Activated T-helper 17 cell treated with anti-CD3 and anti-CD28 coated beads, Interleukin-2, amount 50 U/mL, for 72 hours (primary cell): ENCODE measurements around the gene PNKD. TPM values are rescaled to one million over a fixed set of nuclear protein-coding genes. Genes with fewer than 3 reads are reported as not detected.

ENCODE experiments used
- ATAC-seq: fragments of 150-1000 bp; cut with Tn5 transposase; replicated peaks from 2 replicates; pipeline ENCODE4 v1.10.0; 2021; ENCODE audit warnings: mild to moderate bottlenecking, moderate library complexity
- H3K27ac Mint-ChIP-seq: one replicate; pipeline ENCODE4 v1.8.0; 2022; ENCODE audit warnings: mixed read lengths
- H3K27me3 Mint-ChIP-seq: one replicate; pipeline ENCODE4 v1.8.0; 2022; ENCODE audit warnings: mixed read lengths
- H3K36me3 Mint-ChIP-seq: one replicate; pipeline ENCODE4 v1.8.0; 2022; ENCODE audit warnings: low read depth, mild to moderate bottlenecking, mixed read lengths
- H3K4me1 Mint-ChIP-seq: one replicate; pipeline ENCODE4 v1.8.0; 2022; ENCODE audit warnings: mixed read lengths
- H3K4me3 Mint-ChIP-seq: one replicate; pipeline ENCODE4 v1.8.0; 2022; ENCODE audit warnings: mild to moderate bottlenecking, mixed read lengths
- H3K9me3 Mint-ChIP-seq: one replicate; pipeline ENCODE4 v1.8.0; 2022; ENCODE audit warnings: mixed read lengths
- total RNA-seq, 2 donors: library from RNA; stranded (reverse); gene quantifications; one replicate each; pipeline ENCODE4 v1.2.3, GENCODE V29; 2022

The PNKD gene
- total RNA-seq, 2 donors from 2014 or later = 21.1 to 30.9 TPM

- no peak for ATAC-seq
- no peak overlapping the region for H3K27ac Mint-ChIP-seq
- no peaks in the 10 kb centered on the region for H3K9me3 Mint-ChIP-seq
- no peak overlapping the region for H3K4me3 Mint-ChIP-seq
- peaks cover 3% of the 10 kb centered on the region for H3K27me3 Mint-ChIP-seq
- peaks cover 3% of the 10 kb centered on the region for H3K4me1 Mint-ChIP-seq
- H3K36me3 Mint-ChIP-seq = no peaks in the 10 kb centered on the region
These were observed 114.7 kb downstream of the PNKD start for GRCh38 chr2:218384975-218385374.

- Mint-ChIP-seq H3K4me3 (no peak overlapping the region), H3K9me3 (no peaks in the 10 kb centered on the region)
These were observed 116.4 kb downstream of the PNKD start for GRCh38 chr2:218386505-218387368.

GRCh38 chr2:218387369-218388194 is 117.3 kb downstream of the PNKD start:
- no peak for ATAC-seq
- no peak overlapping the region for H3K27ac Mint-ChIP-seq
- H3K36me3 Mint-ChIP-seq = no peaks in the 10 kb centered on the region
- H3K27me3 Mint-ChIP-seq = peaks cover 3% of the 10 kb centered on the region
- H3K4me3 Mint-ChIP-seq = no peak overlapping the region
- H3K4me1 Mint-ChIP-seq = peaks cover 3% of the 10 kb centered on the region
- no peaks in the 10 kb centered on the region for H3K9me3 Mint-ChIP-seq

More at GRCh38 chr2:218386505-218387368, 116.4 kb downstream of the PNKD start:
- peaks cover 3% of the 10 kb centered on the region for H3K27me3 Mint-ChIP-seq
- ATAC-seq = no peak
- H3K36me3 Mint-ChIP-seq = no peaks in the 10 kb centered on the region
- no peak overlapping the region for H3K27ac Mint-ChIP-seq
- peaks cover 3% of the 10 kb centered on the region for H3K4me1 Mint-ChIP-seq

GRCh38 chr2:218389333-218390150 is 119.2 kb downstream of the PNKD start:
- no peak overlapping the region for H3K4me3 Mint-ChIP-seq
- no peaks in the 10 kb centered on the region for H3K9me3 Mint-ChIP-seq
- H3K27ac Mint-ChIP-seq = no peak overlapping the region
- peaks cover 3% of the 10 kb centered on the region for H3K27me3 Mint-ChIP-seq
- H3K4me1 Mint-ChIP-seq = peaks cover 3% of the 10 kb centered on the region
- H3K36me3 Mint-ChIP-seq = no peaks in the 10 kb centered on the region
- ATAC-seq = no peak

GRCh38 chr2:218391202-218391601 is 120.9 kb downstream of the PNKD start:
- H3K27me3 Mint-ChIP-seq = peaks cover 3% of the 10 kb centered on the region
- H3K9me3 Mint-ChIP-seq = no peaks in the 10 kb centered on the region
- no peak overlapping the region for H3K4me3 Mint-ChIP-seq
- ATAC-seq = no peak
- peaks cover 3% of the 10 kb centered on the region for H3K4me1 Mint-ChIP-seq
- H3K27ac Mint-ChIP-seq = no peak overlapping the region
- H3K36me3 Mint-ChIP-seq = peaks cover 2% of the 10 kb centered on the region

GRCh38 chr2:218392459-218392858 is 122.1 kb downstream of the PNKD start:
- Mint-ChIP-seq H3K27me3 (no peaks in the 10 kb centered on the region), H3K4me1 (no peaks in the 10 kb centered on the region), H3K4me3 (no peak overlapping the region), H3K36me3 (peaks cover 14% of the 10 kb centered on the region), H3K9me3 (no peaks in the 10 kb centered on the region), H3K27ac (no peak overlapping the region)
- ATAC-seq = no peak

- peaks cover 19% of the 10 kb centered on the region for H3K36me3 Mint-ChIP-seq
- H3K9me3 Mint-ChIP-seq = no peaks in the 10 kb centered on the region
- no peak overlapping the region for H3K27ac Mint-ChIP-seq
- H3K27me3 Mint-ChIP-seq = no peaks in the 10 kb centered on the region
- no peak overlapping the region for H3K4me3 Mint-ChIP-seq
- H3K4me1 Mint-ChIP-seq = no peaks in the 10 kb centered on the region
- ATAC-seq = no peak
These were observed 122.7 kb downstream of the PNKD start for GRCh38 chr2:218392891-218393462.

GRCh38 chr2:218393750-218394290 is 123.5 kb downstream of the PNKD start:
- Mint-ChIP-seq H3K4me1 (no peaks in the 10 kb centered on the region), H3K9me3 (no peaks in the 10 kb centered on the region), H3K27me3 (no peaks in the 10 kb centered on the region), H3K4me3 (no peak overlapping the region), H3K27ac (no peak overlapping the region), H3K36me3 (peaks cover 25% of the 10 kb centered on the region)
- ATAC-seq = no peak

- Mint-ChIP-seq H3K4me3 (peak overlapping the region; percentile 31), H3K27ac (no peak overlapping the region), H3K36me3 (peaks cover 30% of the 10 kb centered on the region), H3K9me3 (no peaks in the 10 kb centered on the region), H3K4me1 (no peaks in the 10 kb centered on the region), H3K27me3 (no peaks in the 10 kb centered on the region)
- ATAC-seq = no peak
These were observed 124.2 kb downstream of the PNKD start for GRCh38 chr2:218394298-218395089.

- H3K4me3 Mint-ChIP-seq = peak overlapping the region; percentile 31
- ATAC-seq = no peak
- H3K9me3 Mint-ChIP-seq = no peaks in the 10 kb centered on the region
- H3K4me1 Mint-ChIP-seq = no peaks in the 10 kb centered on the region
- H3K27ac Mint-ChIP-seq = no peak overlapping the region
- peaks cover 33% of the 10 kb centered on the region for H3K36me3 Mint-ChIP-seq
- H3K27me3 Mint-ChIP-seq = no peaks in the 10 kb centered on the region
These were observed 124.7 kb downstream of the PNKD start for GRCh38 chr2:218395090-218395444.

- peaks cover 36% of the 10 kb centered on the region for H3K36me3 Mint-ChIP-seq
- H3K4me1 Mint-ChIP-seq = no peaks in the 10 kb centered on the region
- no peaks in the 10 kb centered on the region for H3K9me3 Mint-ChIP-seq
- ATAC-seq = no peak
- no peaks in the 10 kb centered on the region for H3K27me3 Mint-ChIP-seq
- peak overlapping the region; percentile 93 for H3K27ac Mint-ChIP-seq
- peak overlapping the region; percentile 94 for H3K4me3 Mint-ChIP-seq
These were observed 125.1 kb downstream of the PNKD start for GRCh38 chr2:218395456-218395825.

- Mint-ChIP-seq H3K4me1 (no peaks in the 10 kb centered on the region), H3K27me3 (no peaks in the 10 kb centered on the region), H3K9me3 (no peaks in the 10 kb centered on the region), H3K27ac (peak overlapping the region; percentile 93), H3K4me3 (peak overlapping the region; percentile 94), H3K36me3 (peaks cover 41% of the 10 kb centered on the region)
- ATAC-seq = peak; percentile 64
These were observed 125.7 kb downstream of the PNKD start for GRCh38 chr2:218395826-218396687.
